Mesodermal cell (in vitro differentiated cells): ENCODE measurements around the gene TPBGL.

Experiments
- H3K27ac ChIP-seq: 2 replicates; pipeline ENCODE4 v1.7.0; 2013; ENCODE audit warnings: mild to moderate bottlenecking, low read depth, low read length, moderate library complexity; ENCODE audit not compliant: severe bottlenecking
- H3K36me3 ChIP-seq: 2 replicates; pipeline ENCODE4 v1.7.1; 2013; ENCODE audit warnings: mild to moderate bottlenecking, low read length, moderate library complexity; ENCODE audit not compliant: control insufficient read depth, insufficient read depth
- H3K4me1 ChIP-seq: one replicate; pipeline ENCODE4 v1.7.1; 2013; ENCODE audit warnings: mild to moderate bottlenecking, low read length; ENCODE audit not compliant: insufficient read depth, control insufficient read depth, poor library complexity, severe bottlenecking
- H3K4me3 ChIP-seq: 2 replicates; pipeline ENCODE4 v1.7.0; 2013; ENCODE audit warnings: low read length, control low read depth, mild to moderate bottlenecking; ENCODE audit not compliant: insufficient read depth, poor library complexity, severe bottlenecking; ENCODE audit errors: extremely low read depth
- H3K9me3 ChIP-seq: 2 replicates; pipeline ENCODE4 v1.7.1; 2013; ENCODE audit warnings: mild to moderate bottlenecking, low read length, moderate library complexity; ENCODE audit not compliant: control insufficient read depth
- WGBS, 2 experiments: methylation state at CpG; one replicate each; pipeline ENCODE4 v1.1.5; 2013; ENCODE audit warnings: missing lambda C conversion rate in 2 of 2; ENCODE audit not compliant: insufficient coverage in 2 of 2; 5-methylcytosine and 5-hydroxymethylcytosine counted together

TPBGL gene

DNA sequence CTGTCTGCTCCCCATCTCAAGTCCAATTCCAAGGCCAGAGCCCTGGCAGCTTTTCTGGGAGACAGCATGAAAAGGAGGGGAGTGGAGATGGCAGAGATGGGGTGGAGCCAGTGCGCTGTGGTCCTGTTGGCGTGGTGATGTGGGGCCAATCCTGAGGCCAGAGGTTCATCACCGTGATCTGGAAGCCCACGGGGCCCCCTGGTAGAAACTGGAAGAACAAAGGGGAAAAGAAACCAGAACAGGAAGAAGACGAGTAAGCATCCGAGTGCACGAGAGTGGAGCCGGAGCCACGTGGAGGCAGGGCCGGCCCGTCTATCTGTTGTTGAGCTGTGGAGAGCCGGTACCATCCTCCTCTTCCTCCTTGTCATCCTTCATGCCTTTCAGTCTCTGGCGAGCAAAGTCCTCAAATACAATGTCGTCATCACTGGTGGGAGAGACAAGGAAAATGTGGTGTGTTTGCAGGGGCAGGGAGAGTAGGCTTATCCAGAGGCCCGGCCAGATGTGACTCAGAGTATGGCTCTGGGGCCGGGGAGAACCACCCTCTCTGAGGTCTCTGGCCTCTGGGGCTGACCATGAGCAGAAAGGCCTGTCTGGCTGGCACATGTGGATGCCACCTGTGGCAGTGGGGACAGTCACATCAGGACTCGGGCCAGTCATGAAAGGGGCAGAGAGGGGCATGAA is 25.4 kb downstream of the TPBGL start:
- 94 to 95% methylated on average over 14 to 16 of the region's 17 CpGs for WGBS, 2 experiments
- Histone ChIP-seq H3K4me3 (no peak overlapping the region), H3K4me1 (peaks cover 3% of the 10 kb centered on the region), H3K36me3 (peaks cover 21% of the 10 kb centered on the region), H3K9me3 (no peaks in the 10 kb centered on the region), H3K27ac (no peak overlapping the region)

DNA sequence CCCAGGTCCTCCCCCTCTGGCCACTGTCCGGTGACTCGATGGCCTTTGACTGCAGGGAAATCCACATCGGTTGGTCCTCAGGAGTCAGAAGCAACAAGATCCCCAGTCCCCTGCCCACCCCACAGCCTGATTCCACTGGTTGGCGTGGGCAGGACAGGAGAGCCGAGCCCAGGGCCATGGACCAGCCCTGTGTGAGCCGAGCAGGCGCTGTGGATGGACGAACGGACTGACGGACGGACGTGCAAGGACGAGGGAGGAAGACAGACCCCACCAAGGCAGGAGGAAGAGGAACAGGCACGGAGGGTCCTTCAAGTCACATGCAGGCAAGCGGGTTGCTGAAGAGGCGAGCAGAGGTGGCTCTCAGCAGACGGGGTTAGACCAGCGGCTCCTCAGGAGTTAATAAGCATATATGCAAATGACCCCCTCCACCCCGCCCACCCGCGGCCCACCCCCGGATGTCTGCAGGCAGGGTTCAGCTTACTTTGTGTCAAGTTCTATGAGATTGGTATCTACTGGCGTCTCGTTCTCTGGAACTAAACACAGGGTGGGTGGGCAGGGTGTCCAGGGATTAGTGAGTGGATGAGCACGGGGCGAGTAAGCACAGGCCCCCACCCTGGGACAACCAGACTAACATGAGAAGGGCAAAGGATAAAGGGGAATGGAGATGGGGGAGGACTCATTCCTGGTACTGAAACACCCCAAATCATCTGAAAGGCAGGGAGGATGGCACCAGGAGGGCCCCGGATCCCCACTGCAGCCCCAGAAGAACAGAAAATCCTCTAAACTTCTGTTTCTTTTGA is 26.8 kb downstream of the TPBGL start:
- 96 to 97% methylated on average over 17 to 21 of the region's 27 CpGs for WGBS, 2 experiments

GRCh38 chr11:75268626-75269366 is 28.2 kb downstream of the TPBGL start:
- peaks cover 39% of the 10 kb centered on the region for H3K36me3 ChIP-seq
- H3K4me3 ChIP-seq = no peak overlapping the region
- 93 to 97% methylated on average over 14 to 20 of the region's 25 CpGs for WGBS, 2 experiments
- H3K4me1 ChIP-seq = peaks cover 3% of the 10 kb centered on the region
- no peak overlapping the region for H3K27ac ChIP-seq
- H3K9me3 ChIP-seq = no peaks in the 10 kb centered on the region

More for the DNA sequence above, 26.8 kb downstream of the TPBGL start:
- Histone ChIP-seq H3K27ac (no peak overlapping the region), H3K9me3 (no peaks in the 10 kb centered on the region), H3K4me1 (peaks cover 3% of the 10 kb centered on the region), H3K4me3 (no peak overlapping the region), H3K36me3 (peaks cover 30% of the 10 kb centered on the region)

DNA sequence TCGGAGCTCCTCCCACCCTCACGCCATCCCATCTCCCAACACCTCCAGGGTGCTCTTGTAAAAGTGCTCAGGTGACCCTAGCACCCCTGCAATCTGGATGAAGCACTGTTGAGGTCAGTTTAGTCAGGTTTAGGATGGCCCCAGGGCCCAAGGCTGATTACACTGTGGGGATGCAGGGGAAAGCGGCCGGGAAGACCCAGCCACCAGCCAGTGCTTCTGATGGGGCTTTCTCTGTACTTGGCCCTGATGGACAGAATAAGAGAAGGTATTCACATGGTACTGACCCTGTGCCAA is 28.7 kb downstream of the TPBGL start:
- peaks cover 43% of the 10 kb centered on the region for H3K36me3 ChIP-seq
- WGBS, 2 experiments = 91 to 97% methylated on average over 2 to 3 of the region's 4 CpGs
- no peak overlapping the region for H3K4me3 ChIP-seq
- H3K27ac ChIP-seq = no peak overlapping the region
- peaks cover 3% of the 10 kb centered on the region for H3K4me1 ChIP-seq
- no peaks in the 10 kb centered on the region for H3K9me3 ChIP-seq

DNA sequence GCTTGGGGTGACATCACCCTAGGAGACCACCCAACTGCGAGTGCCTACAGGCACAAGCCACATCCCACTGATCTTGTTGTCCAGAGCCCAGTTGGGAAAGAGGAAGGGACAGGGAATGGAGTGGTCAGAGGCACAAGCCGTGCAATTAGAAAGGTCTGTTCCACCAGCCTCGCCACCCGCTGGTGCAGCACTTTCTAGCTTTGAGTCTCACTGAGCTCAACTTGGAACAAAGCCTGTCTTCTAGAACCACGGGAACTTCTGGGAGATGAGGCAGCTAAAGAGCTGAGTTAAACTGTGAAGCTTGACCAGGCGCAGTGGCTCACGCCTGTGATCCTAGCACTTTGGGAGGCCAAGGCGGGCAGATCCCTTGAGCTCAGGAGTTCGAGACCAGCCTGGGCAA is 29.3 kb downstream of the TPBGL start:
- Histone ChIP-seq H3K36me3 (peaks cover 43% of the 10 kb centered on the region), H3K4me3 (no peak overlapping the region), H3K9me3 (no peaks in the 10 kb centered on the region), H3K27ac (no peak overlapping the region), H3K4me1 (peaks cover 3% of the 10 kb centered on the region)
- 92 to 93% methylated on average over 9 of the region's 9 CpGs for WGBS, 2 experiments

DNA sequence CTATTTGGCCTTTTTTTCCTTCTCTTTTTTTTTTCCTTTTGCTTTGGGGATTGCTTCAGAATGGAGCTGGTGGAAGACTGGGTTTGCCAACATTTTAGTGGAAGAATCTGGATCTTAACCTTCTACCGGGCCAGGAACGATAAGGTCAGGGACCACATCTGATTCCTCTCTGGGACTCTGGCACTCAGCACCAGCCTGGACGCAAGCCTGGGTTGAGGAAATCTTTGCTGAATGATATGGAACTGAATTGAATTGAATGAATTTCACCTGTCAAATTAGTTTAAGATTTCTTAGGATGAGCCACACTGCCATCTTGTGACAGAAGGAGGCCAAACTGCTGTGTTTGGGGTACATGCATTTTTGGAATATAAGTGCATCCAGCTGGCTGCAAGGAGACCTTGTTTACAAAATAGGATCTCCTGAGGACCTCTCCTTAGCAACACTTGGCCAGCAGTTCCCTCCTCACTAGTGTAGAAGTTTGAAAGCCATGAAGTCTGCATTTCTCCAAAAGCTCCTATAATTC is 30.4 kb downstream of the TPBGL start:
- Histone ChIP-seq H3K36me3 (peaks cover 43% of the 10 kb centered on the region), H3K4me3 (no peak overlapping the region)
- 95 to 100% methylated on average over 2 to 3 of the region's 3 CpGs for WGBS, 2 experiments

GRCh38 chr11:75271730-75272129 is 31.2 kb downstream of the TPBGL start:
- Histone ChIP-seq H3K4me1 (peaks cover 12% of the 10 kb centered on the region), H3K4me3 (no peak overlapping the region), H3K27ac (no peak overlapping the region), H3K9me3 (no peaks in the 10 kb centered on the region), H3K36me3 (peaks cover 40% of the 10 kb centered on the region)
- WGBS, 2 experiments = 87 to 100% methylated on average over 2 to 4 of the region's 6 CpGs

More for the DNA sequence above, 30.4 kb downstream of the TPBGL start:
- Histone ChIP-seq H3K4me1 (peaks cover 11% of the 10 kb centered on the region), H3K27ac (no peak overlapping the region), H3K9me3 (no peaks in the 10 kb centered on the region)

GRCh38 chr11:75272391-75272790 is 31.8 kb downstream of the TPBGL start:
- H3K27ac ChIP-seq = no peak overlapping the region
- WGBS, 2 experiments = 93 to 95% methylated on average over 2 to 5 of the region's 5 CpGs

GRCh38 chr11:75272821-75273301 is 32.3 kb downstream of the TPBGL start:
- Histone ChIP-seq H3K36me3 (peaks cover 46% of the 10 kb centered on the region), H3K4me3 (no peak overlapping the region), H3K4me1 (peaks cover 10% of the 10 kb centered on the region), H3K27ac (no peak overlapping the region), H3K9me3 (no peaks in the 10 kb centered on the region)
- WGBS, 2 experiments = 93 to 97% methylated on average over 6 to 7 of the region's 12 CpGs

More at GRCh38 chr11:75272391-75272790, 31.8 kb downstream of the TPBGL start:
- no peaks in the 10 kb centered on the region for H3K9me3 ChIP-seq
- peaks cover 43% of the 10 kb centered on the region for H3K36me3 ChIP-seq
- peaks cover 12% of the 10 kb centered on the region for H3K4me1 ChIP-seq
- H3K4me3 ChIP-seq = no peak overlapping the region
